HEK293T (cell line): Measurements from ENCODE around the gene ATP5MG.

Experiments
- BHLHE40 ChIP-seq: fragments of 450-650 bp; IDR thresholded peaks from 2 replicates; pipeline ENCODE4 v1.6.1; 2016; ENCODE audit warnings: mild to moderate bottlenecking, moderate library complexity, borderline replicate concordance
- FOXM1 ChIP-seq: fragments of 450-650 bp; IDR thresholded peaks from 2 replicates; pipeline ENCODE4 v1.6.1; 2017; ENCODE audit warnings: mild to moderate bottlenecking, borderline replicate concordance
- SP1 ChIP-seq: fragments of 450-650 bp; IDR thresholded peaks from 2 replicates; pipeline ENCODE4 v1.6.1; 2017
- SUZ12 ChIP-seq: fragments of 450-650 bp; IDR thresholded peaks from 2 replicates; pipeline ENCODE4 v1.6.1; 2016; ENCODE audit warnings: mild to moderate bottlenecking

- no peak for TF ChIP-seq SUZ12
- no peak for TF ChIP-seq FOXM1
- no peak for TF ChIP-seq BHLHE40
- TF ChIP-seq SP1 = no peak
Measured at GRCh38 chr11:118435290-118435892, 34.0 kb downstream of the ATP5MG start.
